A549 (cell line): ENCODE data around the gene NUDT4B.
"Not testable (repeated sequence)": the region's sequence is repeated elsewhere in the genome, so short reads cannot be mapped to it uniquely, and the experiment has no call there.

Experiments
- CEBPB ChIP-seq, 2 experiments: fragments of >200 bp in 1 of 2; sonication (Bioruptor Twin) in 1 of 2; formaldehyde crosslinking in 1 of 2; IDR thresholded peaks; 2 replicates each; pipeline ENCODE4 v1.6.1; 2012 to 2016
- CTCF ChIP-seq: fragments of >200 bp; sonication (Bioruptor Twin); formaldehyde crosslinking; IDR thresholded peaks from 3 replicates; pipeline ENCODE4 v1.5.1; 2016
- ESRRA ChIP-seq: fragments of 150-350 bp; IDR thresholded peaks from 2 replicates; pipeline ENCODE4 v1.6.1; 2014; ENCODE audit warnings: mild to moderate bottlenecking, low read length, borderline replicate concordance
- FOSB ChIP-seq: fragments of 250-450 bp; sonication (Bioruptor Pico); IDR thresholded peaks from 2 replicates; pipeline ENCODE4 v1.5.0; 2020; ENCODE audit warnings: mild to moderate bottlenecking, moderate library complexity
- HMGXB4 ChIP-seq: fragments of 250-450 bp; sonication (Bioruptor Pico); IDR thresholded peaks from 2 replicates; pipeline ENCODE4 v1.5.0; 2021; ENCODE audit warnings: mild to moderate bottlenecking, moderate library complexity, borderline replicate concordance
- JUN ChIP-seq, 2 experiments: fragments of >200 bp; sonication (Bioruptor Twin); formaldehyde crosslinking; IDR thresholded peaks; 2 replicates in 1 of 2; 3 replicates in 1 of 2; pipeline ENCODE4 v1.6.1; 2016 to 2017
- POLR2A ChIP-seq: IDR thresholded peaks from 2 replicates; pipeline ENCODE4 v1.6.1; 2012; ENCODE audit warnings: mild to moderate bottlenecking, low read length
- RCOR1 ChIP-seq: fragments of 150-350 bp; IDR thresholded peaks from 2 replicates; pipeline ENCODE4 v1.6.1; 2014; ENCODE audit warnings: antibody characterized with exemption, low read length, low read depth
- REST ChIP-seq: fragments of 200-600 bp; sonication (generic); IDR thresholded peaks from 2 replicates; pipeline ENCODE4 v1.6.1; 2016; ENCODE audit warnings: antibody characterized with exemption, mild to moderate bottlenecking, moderate library complexity
- RNF2 ChIP-seq: fragments of 200-600 bp; sonication (generic); IDR thresholded peaks from 2 replicates; pipeline ENCODE4 v1.6.1; 2016; ENCODE audit warnings: low read depth, mild to moderate bottlenecking, antibody characterized with exemption, moderate library complexity, borderline replicate concordance

- TF ChIP-seq JUN (IDR thresholded peaks at IDR 0.05); REST; CTCF; CEBPB (IDR thresholded peaks at IDR 0.05); FOSB; ESRRA; HMGXB4 (CRISPR knock-in tag); POLR2A; RNF2; RCOR1: not testable (repeated sequence)
Observed at GRCh38 chr1:148743200-148743599, 5.4 kb upstream of the NUDT4B start.
